ENCODE data around the gene B3GAT3.
"Not testable (repeated sequence)": the region's sequence is repeated elsewhere in the genome, so short reads cannot be mapped to it uniquely, and the experiment has no call there.

B3GAT3 gene

GRCh38 chr11:62577046-62577714 is 44.6 kb downstream of the B3GAT3 start:
- no peak for DNase-seq

DNA sequence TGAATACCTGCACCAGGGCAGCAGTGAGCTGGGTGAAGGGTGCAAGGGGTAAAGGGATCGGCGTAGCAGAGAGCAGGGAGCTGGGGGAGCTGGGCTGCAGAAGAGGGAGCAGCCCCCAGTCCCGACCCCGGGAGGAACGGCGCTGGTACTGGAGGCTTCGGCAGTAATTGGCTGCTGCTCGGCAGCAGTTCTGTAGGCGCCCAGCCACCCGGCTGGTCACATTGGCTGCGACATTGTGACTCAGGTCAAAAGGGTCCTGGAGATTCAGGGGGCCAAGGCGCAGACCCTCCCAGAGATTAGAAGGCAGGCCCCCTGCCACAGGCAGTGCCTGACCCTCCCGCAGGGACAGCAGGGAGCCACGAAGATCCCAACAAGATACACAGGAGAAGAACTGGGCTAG is 45.9 kb downstream of the B3GAT3 start:
- no peak for DNase-seq

DNA sequence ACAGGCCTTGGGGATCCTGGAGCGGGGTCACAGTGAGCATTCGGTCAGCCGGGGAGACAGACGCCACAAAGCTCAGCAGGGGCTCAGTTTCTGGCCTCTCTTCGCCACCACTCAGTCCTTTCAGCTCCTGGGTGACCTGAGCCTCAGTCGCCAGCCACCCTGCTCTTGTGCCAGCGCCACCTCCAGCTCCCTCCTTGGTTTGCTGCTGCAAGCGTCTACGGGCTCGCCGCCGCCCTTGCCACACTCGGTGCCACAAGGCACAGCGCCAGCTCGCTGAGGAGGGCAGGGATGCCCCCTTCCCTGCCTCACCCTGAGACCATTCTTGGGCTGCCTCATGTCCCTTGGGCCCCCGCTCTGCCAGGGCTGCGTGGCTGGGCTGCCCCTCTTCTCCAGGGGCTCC is 46.6 kb downstream of the B3GAT3 start:
- DNase-seq, result no peak

- DNase-seq, result no peak
These were observed 47.3 kb downstream of the B3GAT3 start for GRCh38 chr11:62574363-62575071.

DNA sequence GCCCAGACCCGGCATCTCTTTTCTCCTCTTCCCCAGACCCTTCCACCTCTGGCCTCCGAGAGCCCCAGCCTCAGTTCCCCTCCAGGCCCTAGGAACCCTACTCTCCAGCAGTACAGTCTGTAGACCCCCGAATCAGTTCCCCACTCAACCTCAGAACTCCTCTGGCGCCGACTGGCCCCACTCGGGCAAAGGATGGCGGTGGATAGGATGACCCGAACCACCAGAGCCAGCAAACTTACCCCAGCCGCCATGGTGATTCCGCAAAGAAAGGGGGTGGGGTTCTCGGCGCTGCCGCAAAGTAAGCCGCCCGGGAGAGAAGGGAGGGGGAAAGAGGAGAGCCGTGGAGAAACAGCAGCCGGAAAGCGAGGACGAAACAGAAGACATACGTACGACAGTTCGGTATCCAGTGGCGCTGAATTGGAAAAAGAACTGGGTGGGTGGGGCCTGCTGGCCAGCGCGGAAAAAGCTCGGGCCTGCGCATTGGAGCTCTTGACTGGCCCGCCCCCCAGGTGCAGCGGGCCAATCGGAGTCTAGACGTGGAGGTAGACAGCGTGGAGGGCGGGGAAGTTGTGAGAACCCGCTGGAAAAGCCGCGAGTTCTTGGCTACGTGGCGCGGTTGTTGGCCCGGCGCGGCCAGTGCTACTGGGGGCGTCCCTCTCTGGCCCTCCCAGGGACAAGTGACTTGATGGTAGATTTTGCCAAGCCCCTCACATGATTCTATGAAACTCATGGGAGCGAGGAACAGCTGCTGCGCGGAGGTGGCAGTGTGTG is 48.0 kb downstream of the B3GAT3 start, which contains the start of gene EEF1G:
EEF1G (minus strand) TSS at position 300 of the 771 bp plus-strand sequence; CDS start at position 251, 49 bp downstream.
- peak; percentile 67 for DNase-seq

DNA sequence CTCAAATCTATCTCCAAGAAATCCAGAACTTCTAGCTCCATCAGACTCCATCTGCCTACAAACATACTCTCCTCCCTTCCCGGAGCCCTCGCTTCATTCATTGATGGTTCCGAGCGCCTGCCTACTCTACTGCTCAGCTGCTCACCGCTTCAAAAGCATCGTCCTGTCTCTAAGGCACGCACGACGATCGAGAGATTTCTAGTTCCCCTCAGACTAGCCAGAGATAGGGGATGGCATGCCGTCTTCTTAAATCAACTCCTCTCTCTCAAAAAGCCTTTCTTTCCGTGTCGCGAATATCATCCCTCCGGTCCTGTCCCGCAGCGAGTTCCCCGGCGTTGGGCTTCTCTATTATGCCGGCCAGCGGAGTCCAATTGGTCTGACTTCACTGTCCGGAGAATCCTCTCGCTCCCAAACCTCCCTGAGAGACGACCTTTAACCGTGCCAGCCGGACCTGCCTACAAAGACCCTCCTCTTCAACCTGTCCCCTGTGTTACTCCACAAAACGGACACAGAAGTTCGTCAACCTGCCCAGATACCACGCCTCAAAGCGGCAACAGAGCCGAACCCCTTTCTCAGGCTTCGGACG is 48.7 kb downstream of the B3GAT3 start:
- DNase-seq, result no peak

GRCh38 chr11:62572431-62572830 is 49.4 kb downstream of the B3GAT3 start:
- DNase-seq, result no peak

DNA sequence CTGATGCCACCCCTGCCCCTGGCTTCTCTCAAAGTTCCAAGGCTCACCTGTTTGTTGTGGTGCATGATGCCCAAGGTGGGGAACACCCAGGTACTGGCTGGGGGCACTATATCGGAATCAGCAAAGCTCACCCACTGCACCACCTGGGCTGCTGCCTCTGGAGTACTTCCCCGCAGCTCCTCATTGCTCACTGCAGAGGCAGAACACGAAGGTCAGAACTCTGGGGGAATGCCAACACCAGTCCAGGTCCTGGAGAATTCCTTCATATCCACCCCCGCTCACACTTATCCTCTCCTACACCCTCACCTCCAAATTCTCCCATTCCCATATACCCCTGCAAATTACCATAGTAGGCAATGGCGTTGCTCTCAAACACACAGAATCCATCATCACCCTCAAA is 50.3 kb downstream of the B3GAT3 start:
- DNase-seq, result not testable (repeated sequence)

DNA sequence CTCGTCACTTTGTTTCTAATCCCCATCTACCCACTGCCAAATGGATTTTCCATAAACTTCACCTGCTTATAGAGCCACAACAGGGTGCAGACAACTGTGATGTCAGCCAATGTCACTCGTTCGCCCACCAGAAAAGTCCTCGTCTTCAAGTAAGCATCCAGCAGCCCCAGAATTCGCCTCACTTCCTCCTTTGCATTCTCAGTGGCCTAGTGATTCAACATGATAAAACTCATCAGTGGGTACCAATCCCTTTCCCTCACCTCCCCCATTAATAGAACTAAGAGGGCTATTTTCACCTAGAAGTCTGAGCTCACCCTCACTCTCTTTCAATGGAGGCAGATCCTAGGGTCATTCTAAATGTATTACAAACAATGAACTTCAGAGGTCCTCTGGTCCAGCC is 50.9 kb downstream of the B3GAT3 start:
- DNase-seq, result not testable (repeated sequence)

- no peak for DNase-seq
These were observed 52.2 kb downstream of the B3GAT3 start for GRCh38 chr11:62569611-62570010.

DNA sequence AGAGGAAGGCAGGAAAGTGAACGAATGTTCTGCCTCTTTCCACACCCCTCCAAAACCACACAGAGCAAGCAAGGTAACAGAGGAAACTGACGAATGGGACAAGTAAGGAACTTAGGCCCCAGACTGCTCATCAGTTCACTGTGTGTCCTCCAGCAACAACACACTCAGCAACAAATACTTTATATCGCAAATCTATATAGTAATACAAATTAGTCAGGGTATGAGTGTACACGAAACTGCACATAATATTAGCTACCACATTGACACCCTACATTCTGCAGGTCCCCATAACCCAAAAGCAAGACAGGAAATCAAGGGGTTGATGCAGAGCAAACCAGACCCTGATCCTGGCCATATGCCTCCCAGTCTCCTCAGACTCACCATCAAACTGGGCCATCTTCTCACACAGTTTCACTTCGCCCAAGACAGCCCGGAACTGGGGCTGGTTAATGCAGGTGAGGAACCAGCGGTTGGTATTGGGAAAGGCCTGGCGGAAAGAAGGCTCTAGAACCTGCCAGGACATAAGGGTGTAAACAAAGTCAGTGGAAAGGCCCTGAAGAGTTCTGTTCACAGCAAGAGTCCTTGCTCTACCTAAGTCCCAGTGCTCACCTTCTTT is 54.7 kb downstream of the B3GAT3 start:
- no peak for DNase-seq

- DNase-seq, result no peak
These were observed 55.5 kb downstream of the B3GAT3 start for GRCh38 chr11:62566247-62566646.

All from cortex of kidney (tissue), 1 donor.